ENCODE results near the gene S100A3. TPM values are rescaled to one million over a fixed set of nuclear protein-coding genes. Genes with fewer than 3 reads are reported as not detected.
"Not testable (repeated sequence)": the region's sequence is repeated elsewhere in the genome, so short reads cannot be mapped to it uniquely, and the experiment has no call there.

S100A3 gene
- total RNA-seq, 1 donor from 2014 or later = 1.3 TPM

GRCh38 chr1:153567621-153568366 lies 18.7 kb upstream of the S100A3 start:
- Histone ChIP-seq H3K36me3 (no peaks in the 10 kb centered on the region), H3K27ac (peak overlapping the region; percentile 95), H3K9me3 (no peaks in the 10 kb centered on the region), H3K4me1 (peaks cover 50% of the 10 kb centered on the region), H3K27me3 (no peaks in the 10 kb centered on the region), H3K4me3 (no peak overlapping the region)
- ATAC-seq (no peak), DNase-seq (peak; percentile 57)
- TF ChIP-seq, protein P1, sequence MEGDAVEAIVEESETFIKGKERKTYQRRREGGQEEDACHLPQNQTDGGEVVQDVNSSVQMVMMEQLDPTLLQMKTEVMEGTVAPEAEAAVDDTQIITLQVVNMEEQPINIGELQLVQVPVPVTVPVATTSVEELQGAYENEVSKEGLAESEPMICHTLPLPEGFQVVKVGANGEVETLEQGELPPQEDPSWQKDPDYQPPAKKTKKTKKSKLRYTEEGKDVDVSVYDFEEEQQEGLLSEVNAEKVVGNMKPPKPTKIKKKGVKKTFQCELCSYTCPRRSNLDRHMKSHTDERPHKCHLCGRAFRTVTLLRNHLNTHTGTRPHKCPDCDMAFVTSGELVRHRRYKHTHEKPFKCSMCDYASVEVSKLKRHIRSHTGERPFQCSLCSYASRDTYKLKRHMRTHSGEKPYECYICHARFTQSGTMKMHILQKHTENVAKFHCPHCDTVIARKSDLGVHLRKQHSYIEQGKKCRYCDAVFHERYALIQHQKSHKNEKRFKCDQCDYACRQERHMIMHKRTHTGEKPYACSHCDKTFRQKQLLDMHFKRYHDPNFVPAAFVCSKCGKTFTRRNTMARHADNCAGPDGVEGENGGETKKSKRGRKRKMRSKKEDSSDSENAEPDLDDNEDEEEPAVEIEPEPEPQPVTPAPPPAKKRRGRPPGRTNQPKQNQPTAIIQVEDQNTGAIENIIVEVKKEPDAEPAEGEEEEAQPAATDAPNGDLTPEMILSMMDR (IDR thresholded peaks at IDR 0.05) = no peak
- intact Hi-C loops (cut with DNase I) = loop anchor here (5.0 kb wide), 1 partner anchor 35 kb away; no protein-coding TSS in a partner anchor

GRCh38 chr1:153566414-153567371 lies 17.6 kb upstream of the S100A3 start:
- ATAC-seq (peak; percentile 94), DNase-seq (peak; percentile 97)
- H3K9me3 ChIP-seq = no peaks in the 10 kb centered on the region
- no peak overlapping the region for H3K4me3 ChIP-seq
- intact Hi-C loops (cut with DNase I) = loop anchor here (5.0 kb wide), 1 partner anchor 34 kb away; no protein-coding TSS in a partner anchor
- TF ChIP-seq, protein P1 (IDR thresholded peaks at IDR 0.05) = no peak
- H3K27ac ChIP-seq = peak overlapping the region; percentile 95
- no peaks in the 10 kb centered on the region for H3K27me3 ChIP-seq
- H3K4me1 ChIP-seq = peaks cover 40% of the 10 kb centered on the region
- H3K36me3 ChIP-seq = no peaks in the 10 kb centered on the region

- ATAC-seq = peak; percentile 56
- TF ChIP-seq, protein P1 (IDR thresholded peaks at IDR 0.05) = no peak
- no peaks in the 10 kb centered on the region for H3K36me3 ChIP-seq
- H3K9me3 ChIP-seq = no peaks in the 10 kb centered on the region
- intact Hi-C loops (cut with DNase I) = loop anchor here (5.0 kb wide), 1 partner anchor 33 kb away; no protein-coding TSS in a partner anchor
- peaks cover 40% of the 10 kb centered on the region for H3K4me1 ChIP-seq
- H3K27ac ChIP-seq = peak within 1 kb of the TSS; percentile 95
- DNase-seq = peak; percentile 83
- no peak within 1 kb of the TSS for H3K4me3 ChIP-seq
- no peaks in the 10 kb centered on the region for H3K27me3 ChIP-seq
Observed at GRCh38 chr1:153565529-153566374, 16.7 kb upstream of the S100A3 start, which contains the start of gene S100A2. TSS of gene S100A2 (minus strand) at chr1:153565844. CDS start at chr1:153563877, 1,967 bp downstream.

DNA sequence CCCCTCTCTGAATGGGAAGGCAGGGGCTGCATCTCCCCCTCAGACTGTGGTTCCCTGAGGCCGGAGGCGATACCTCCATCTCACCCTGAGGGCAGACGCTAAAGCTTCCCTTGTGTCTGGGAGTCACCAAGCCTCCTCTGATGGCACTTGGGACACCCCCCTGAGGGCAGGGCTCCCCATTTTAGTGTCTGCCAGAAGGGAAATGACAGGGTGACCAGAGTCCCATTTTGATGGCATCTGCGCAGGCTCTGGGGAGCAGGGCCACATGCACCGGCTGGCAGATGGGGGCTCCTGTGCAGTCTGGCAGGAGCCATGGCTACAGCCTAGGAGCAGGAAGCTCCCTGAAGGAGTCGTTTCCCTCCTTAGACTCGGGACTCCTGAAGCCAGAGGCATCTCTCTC lies 14.9 kb upstream of the S100A3 start:
- DNase-seq (peak; percentile 55), ATAC-seq (no peak)
- intact Hi-C loops (cut with DNase I) = no loop called here
- TF ChIP-seq, protein P1 (IDR thresholded peaks at IDR 0.05) = no peak
- Histone ChIP-seq H3K4me3 (no peak overlapping the region), H3K36me3 (no peaks in the 10 kb centered on the region), H3K4me1 (peaks cover 40% of the 10 kb centered on the region), H3K27me3 (no peaks in the 10 kb centered on the region), H3K27ac (no peak overlapping the region), H3K9me3 (no peaks in the 10 kb centered on the region)

GRCh38 chr1:153563483-153563901 lies 14.4 kb upstream of the S100A3 start:
- Histone ChIP-seq H3K4me3 (no peak overlapping the region), H3K9me3 (no peaks in the 10 kb centered on the region), H3K36me3 (no peaks in the 10 kb centered on the region), H3K4me1 (peaks cover 35% of the 10 kb centered on the region), H3K27ac (no peak overlapping the region), H3K27me3 (no peaks in the 10 kb centered on the region)
- TF ChIP-seq, protein P1 (IDR thresholded peaks at IDR 0.05) = no peak
- ATAC-seq (no peak), DNase-seq (peak; percentile 40)
- intact Hi-C loops (cut with DNase I) = no loop called here

GRCh38 chr1:153562021-153562420 lies 13.0 kb upstream of the S100A3 start:
- H3K36me3 ChIP-seq; ATAC-seq; intact Hi-C loops (cut with DNase I): not testable (repeated sequence)

More at GRCh38 chr1:153562021-153562420, 13.0 kb upstream of the S100A3 start:
- peak; percentile 28 for DNase-seq
- not testable (repeated sequence) for H3K27ac ChIP-seq, H3K27me3 ChIP-seq, H3K9me3 ChIP-seq, H3K4me3 ChIP-seq
- peaks cover 21% of the 10 kb centered on the region for H3K4me1 ChIP-seq

Data from upper lobe of right lung (tissue), 1 donor.